Esophagus muscularis mucosa (tissue), 4 donors: ENCODE measurements around the gene TAF1B. TPM values are rescaled to one million over a fixed set of nuclear protein-coding genes. Genes with fewer than 3 reads are reported as not detected.

Experiments
- DNase-seq: peaks from one replicate; pipeline ENCODE4 v3.0.0-alpha.2; 2017; ENCODE audit errors: extremely low spot score
- H3K27ac ChIP-seq, 4 donors: fragments of 200-600 bp; sonication (generic); replicated peaks in 1 of 4; 1 replicate in 3 of 4; 2 replicates in 1 of 4; pipeline ENCODE4 v1.5.1; 2016 to 2019; ENCODE audit warnings: mild to moderate bottlenecking in 1 of 4
- H3K27me3 ChIP-seq, 4 donors: fragments of 200-600 bp; sonication (generic); one replicate each; pipeline versions ENCODE4 v1.5.1 to v1.6.0; 2016 to 2019
- H3K36me3 ChIP-seq, 4 donors: fragments of 200-600 bp; sonication (generic); one replicate each; pipeline ENCODE4 v1.5.1; 2016 to 2019
- H3K4me1 ChIP-seq, 4 donors: fragments of 200-600 bp; sonication (generic); one replicate each; pipeline ENCODE4 v1.5.1; 2016 to 2019
- H3K4me3 ChIP-seq, 4 donors: fragments of 200-600 bp; sonication (generic); 1 replicate in 2 of 4; 2 replicates in 2 of 4; pipeline ENCODE4 v1.5.1; 2016 to 2019; ENCODE audit warnings: mild to moderate bottlenecking in 4 of 4, moderate library complexity in 1 of 4
- H3K9me3 ChIP-seq, 4 donors: fragments of 200-600 bp; sonication (generic); 1 replicate in 3 of 4; 2 replicates in 1 of 4; pipeline ENCODE4 v1.5.1; 2016 to 2019
- EP300 ChIP-seq: sonication (generic); formaldehyde crosslinking; IDR thresholded peaks from one replicate; pipeline ENCODE4 v1.6.1; 2017; ENCODE audit warnings: antibody characterized with exemption
- POLR2A ChIP-seq: fragments of 450-650 bp; IDR thresholded peaks from one replicate; pipeline ENCODE4 v1.6.1; 2017; ENCODE audit warnings: antibody characterized with exemption, moderate library complexity, mild to moderate bottlenecking, low read depth
- POLR2AphosphoS5 ChIP-seq, 2 donors: sonication (generic); formaldehyde crosslinking; IDR thresholded peaks; one replicate each; pipeline ENCODE4 v1.6.1; 2017; ENCODE audit warnings: antibody characterized with exemption in 2 of 2
- WGBS: methylation state at CpG from one replicate; pipeline ENCODE4 v1.1.5; 2018; 5-methylcytosine and 5-hydroxymethylcytosine counted together
- intact Hi-C: fragments of 100-400 bp; cut with DNase I; formaldehyde crosslinking; loops from one replicate; pipeline ENCODE4 v1.15.1; 2023
- total RNA-seq, 4 donors: library from RNA; depleted of rRNA; stranded (reverse); fragments of >200 nt; gene quantifications; one replicate each; pipeline versions ENCODE4 v1.1.0 to v1.2.1, GENCODE V29; 2016
- TF ChIP-seq, protein P1 (sequence below), 3 experiments: fragments of 200-600 bp in 2 of 3; fragments of 450-650 bp in 1 of 3; sonication (generic) in 2 of 3; IDR thresholded peaks; one replicate each; pipeline ENCODE4 v1.5.1; 2017 to 2019; ENCODE audit warnings: antibody characterized with exemption in 3 of 3, mild to moderate bottlenecking in 2 of 3, moderate library complexity in 1 of 3

The TAF1B gene
- total RNA-seq, 4 donors from 2014 or later, result 7.1 to 10.1 (median 8.0) TPM

DNA sequence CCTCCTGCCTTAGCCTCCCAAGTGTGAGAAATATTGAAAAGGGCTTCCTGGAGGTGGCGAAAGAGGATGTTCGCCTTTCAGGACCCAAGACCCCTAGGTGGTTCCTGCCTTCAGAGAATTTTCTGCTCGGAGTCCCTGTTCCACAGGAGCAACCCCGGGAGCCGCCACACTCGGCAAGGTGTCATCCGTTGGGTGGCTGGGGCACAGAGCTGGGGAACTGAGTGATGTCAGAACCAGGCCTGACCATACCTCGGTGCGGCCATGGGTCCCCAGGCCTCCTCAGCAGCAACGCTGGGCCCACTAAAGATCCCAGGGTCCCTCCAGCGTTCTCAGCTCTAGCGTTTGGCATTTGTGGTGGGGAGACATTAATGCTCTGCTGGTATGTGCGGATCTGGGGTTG lies 23.7 kb upstream of the TAF1B start:
- Histone ChIP-seq H3K4me1 (no peaks in the 10 kb centered on the region), H3K36me3 (no peaks in the 10 kb centered on the region), H3K4me3 (no peak overlapping the region), H3K27ac (no peak overlapping the region), H3K27me3 (peaks cover 0 to 3% (median 0%) of the 10 kb centered on the region in 4 donors), H3K9me3 (no peaks in the 10 kb centered on the region)
- WGBS, result 87% methylated on average over 3 of the region's 13 CpGs
- no peak for DNase-seq
- no peak for TF ChIP-seq POLR2AphosphoS5 (IDR thresholded peaks at IDR 0.05)
- no peak for TF ChIP-seq EP300
- no peak for TF ChIP-seq POLR2A
- TF ChIP-seq, protein P1, sequence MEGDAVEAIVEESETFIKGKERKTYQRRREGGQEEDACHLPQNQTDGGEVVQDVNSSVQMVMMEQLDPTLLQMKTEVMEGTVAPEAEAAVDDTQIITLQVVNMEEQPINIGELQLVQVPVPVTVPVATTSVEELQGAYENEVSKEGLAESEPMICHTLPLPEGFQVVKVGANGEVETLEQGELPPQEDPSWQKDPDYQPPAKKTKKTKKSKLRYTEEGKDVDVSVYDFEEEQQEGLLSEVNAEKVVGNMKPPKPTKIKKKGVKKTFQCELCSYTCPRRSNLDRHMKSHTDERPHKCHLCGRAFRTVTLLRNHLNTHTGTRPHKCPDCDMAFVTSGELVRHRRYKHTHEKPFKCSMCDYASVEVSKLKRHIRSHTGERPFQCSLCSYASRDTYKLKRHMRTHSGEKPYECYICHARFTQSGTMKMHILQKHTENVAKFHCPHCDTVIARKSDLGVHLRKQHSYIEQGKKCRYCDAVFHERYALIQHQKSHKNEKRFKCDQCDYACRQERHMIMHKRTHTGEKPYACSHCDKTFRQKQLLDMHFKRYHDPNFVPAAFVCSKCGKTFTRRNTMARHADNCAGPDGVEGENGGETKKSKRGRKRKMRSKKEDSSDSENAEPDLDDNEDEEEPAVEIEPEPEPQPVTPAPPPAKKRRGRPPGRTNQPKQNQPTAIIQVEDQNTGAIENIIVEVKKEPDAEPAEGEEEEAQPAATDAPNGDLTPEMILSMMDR (IDR thresholded peaks at IDR 0.05), result no peak
- intact Hi-C loops, result loop anchor here (10.0 kb wide), 2 partner anchors 125 to 275 kb away; no protein-coding TSS in a partner anchor

DNA sequence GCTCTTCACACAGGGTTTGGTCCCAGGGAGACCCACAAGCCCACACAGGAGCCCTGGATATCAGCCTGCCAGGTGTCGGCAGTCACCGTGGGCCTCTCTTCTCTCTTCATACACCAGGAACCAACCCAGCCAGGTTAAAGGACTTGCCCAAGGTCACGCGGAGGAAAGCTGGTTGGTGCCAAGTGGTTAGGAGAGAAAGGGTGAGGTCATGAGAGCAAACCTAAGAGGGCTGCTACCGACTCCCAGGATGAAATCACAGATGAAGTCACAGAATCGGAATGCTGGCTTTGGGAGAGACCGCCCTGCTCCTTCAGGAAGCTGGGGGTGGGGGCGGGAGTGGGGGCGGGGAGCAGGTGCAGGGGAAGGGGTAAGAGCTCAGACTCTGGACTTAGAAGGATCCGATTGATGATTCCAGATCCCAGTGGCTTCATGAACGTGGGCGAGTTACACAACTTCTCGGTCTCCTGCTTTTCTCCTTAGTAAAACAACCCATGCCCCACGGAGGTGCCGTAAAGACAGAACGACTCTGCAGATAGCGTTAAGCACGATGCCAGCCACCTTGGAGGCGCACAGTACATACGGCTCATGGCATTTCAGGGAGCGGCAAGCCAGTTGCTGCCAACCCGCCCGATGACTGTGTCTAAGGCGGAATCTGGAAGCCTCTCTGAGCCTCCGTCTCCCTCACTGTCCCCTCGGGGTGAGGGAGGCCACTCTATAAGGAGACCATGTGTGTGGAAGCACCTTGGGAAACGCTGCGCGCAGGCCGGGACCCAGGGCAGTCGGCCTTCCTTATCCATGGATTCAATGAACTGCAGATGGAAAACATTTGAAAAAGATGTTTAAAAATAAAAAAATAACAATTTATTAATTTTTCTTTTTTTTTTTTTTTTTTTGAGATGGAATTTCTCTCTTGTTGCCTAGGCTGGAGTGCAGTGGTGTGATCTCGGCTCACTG lies 23.0 kb upstream of the TAF1B start:
- Histone ChIP-seq H3K36me3 (no peaks in the 10 kb centered on the region), H3K4me3 (no peak overlapping the region), H3K4me1 (no peaks in the 10 kb centered on the region), H3K27ac (no peak overlapping the region), H3K27me3 (no peaks in the 10 kb centered on the region), H3K9me3 (no peaks in the 10 kb centered on the region)
- DNase-seq, result no peak
- intact Hi-C loops, result no loop called here
- WGBS, result 87% methylated on average over 30 of the region's 32 CpGs
- TF ChIP-seq POLR2AphosphoS5 (IDR thresholded peaks at IDR 0.05) (no peak), POLR2A (no peak), EP300 (no peak)
- TF ChIP-seq, protein P1 (IDR thresholded peaks at IDR 0.05), result no peak

DNA sequence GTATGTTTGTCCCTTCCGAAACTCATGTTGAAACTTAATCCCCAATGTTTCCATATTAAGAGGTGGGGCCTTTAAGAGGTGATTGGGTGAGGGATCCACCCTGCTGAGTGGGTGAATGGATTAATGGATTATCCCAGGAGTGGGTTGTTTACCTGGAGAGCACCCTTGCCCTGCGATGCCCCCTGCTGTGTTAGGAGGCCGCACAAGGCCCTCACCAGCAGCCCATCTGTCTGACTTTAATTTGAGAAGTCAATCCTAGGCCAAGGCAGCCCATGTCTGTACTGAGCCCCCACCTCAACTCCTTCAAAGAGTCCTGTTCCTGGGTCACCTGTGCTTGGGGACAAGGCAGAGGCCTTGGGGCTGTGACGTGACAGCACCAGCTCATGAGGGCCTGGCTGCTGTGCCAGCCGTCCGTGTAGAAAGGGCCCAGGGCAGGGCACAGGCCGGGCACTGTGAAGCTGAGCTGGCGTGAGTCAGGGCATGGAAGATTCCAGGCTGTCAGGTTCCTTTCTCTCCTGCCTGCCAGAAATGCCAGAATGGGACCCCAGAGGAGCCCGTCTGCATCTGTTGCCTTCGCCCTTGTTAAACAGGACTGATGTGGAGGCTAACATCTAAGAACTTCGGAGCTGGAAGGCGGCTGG lies 21.3 kb upstream of the TAF1B start:
- H3K9me3 ChIP-seq, result no peaks in the 10 kb centered on the region
- no peak for DNase-seq
- no peaks in the 10 kb centered on the region for H3K27me3 ChIP-seq
- 96% methylated on average over 12 of the region's 12 CpGs for WGBS
- no peaks in the 10 kb centered on the region for H3K36me3 ChIP-seq
- TF ChIP-seq POLR2A (no peak), POLR2AphosphoS5 (IDR thresholded peaks at IDR 0.05) (no peak), EP300 (no peak)
- TF ChIP-seq, protein P1 (IDR thresholded peaks at IDR 0.05), result no peak
- H3K27ac ChIP-seq, result no peak overlapping the region
- intact Hi-C loops, result no loop called here
- no peak overlapping the region for H3K4me3 ChIP-seq
- no peaks in the 10 kb centered on the region for H3K4me1 ChIP-seq

DNA sequence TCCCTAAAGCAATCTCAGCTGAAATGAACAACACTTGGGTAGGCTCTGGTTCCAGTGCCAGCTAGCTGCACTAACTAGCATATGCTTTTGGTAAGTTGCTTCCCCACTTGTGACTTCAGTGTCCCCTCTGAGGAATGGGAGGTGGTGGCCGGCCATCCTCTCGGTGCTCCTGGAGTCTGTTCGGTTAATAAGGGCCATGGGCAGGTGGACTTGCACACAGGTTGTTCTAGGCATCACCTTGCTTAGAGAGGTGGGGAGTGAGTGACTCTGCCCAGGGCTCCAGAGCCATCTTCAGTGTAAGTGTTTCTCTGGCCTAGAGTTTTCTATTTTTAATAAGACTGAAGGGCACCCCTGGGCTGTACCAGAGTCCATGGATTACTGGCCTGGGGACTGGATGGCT lies 18.8 kb upstream of the TAF1B start:
- 96% methylated on average over 3 of the region's 3 CpGs for WGBS
- DNase-seq, result no peak
- TF ChIP-seq POLR2AphosphoS5 (IDR thresholded peaks at IDR 0.05), result no peak
- TF ChIP-seq POLR2A, result no peak
- TF ChIP-seq, protein P1 (IDR thresholded peaks at IDR 0.05), result no peak

More for the DNA sequence above, 18.8 kb upstream of the TAF1B start:
- H3K4me3 ChIP-seq, result no peak overlapping the region
- H3K27ac ChIP-seq, result no peak overlapping the region
- no peaks in the 10 kb centered on the region for H3K9me3 ChIP-seq
- H3K36me3 ChIP-seq, result no peaks in the 10 kb centered on the region
- H3K4me1 ChIP-seq, result no peaks in the 10 kb centered on the region
- no peaks in the 10 kb centered on the region for H3K27me3 ChIP-seq
- intact Hi-C loops, result no loop called here
